ENCODE results near the gene TIMM50.

DNA sequence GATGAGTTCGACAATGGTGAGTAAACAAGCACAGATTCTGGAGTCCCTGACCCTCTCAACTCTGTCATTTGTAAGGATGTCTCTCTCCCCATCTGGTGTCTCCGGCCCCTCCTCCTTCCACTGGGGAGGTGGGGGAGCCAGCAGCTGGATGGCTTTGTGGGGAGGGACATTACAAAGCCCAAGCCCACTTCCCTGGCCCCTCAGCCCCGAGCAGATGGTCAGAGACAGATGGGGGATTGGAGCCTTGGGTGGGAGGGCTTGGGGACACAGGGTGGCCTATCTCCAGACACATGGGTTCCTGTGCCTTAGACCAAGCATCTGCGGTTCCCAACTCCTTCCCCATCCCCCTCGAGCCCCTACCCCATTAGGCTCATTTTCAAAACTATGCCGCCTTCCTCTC is 2.5 kb downstream of the TIMM50 start:
- TF ChIP-seq CTCF (IDR thresholded peaks at IDR 0.05; ENCODE audit: low read depth, low read length, missing input control): no peak
- no peak for TF ChIP-seq TAF1 (conservative IDR thresholded peaks at IDR 0.05)
- no peak for TF ChIP-seq RAD21 (IDR thresholded peaks at IDR 0.05)
- TF ChIP-seq REST (IDR thresholded peaks at IDR 0.05): no peak
- TF ChIP-seq ZBTB33 (IDR thresholded peaks at IDR 0.05): no peak
- TF ChIP-seq MAX (IDR thresholded peaks at IDR 0.05): no peak
- TF ChIP-seq GABPA (IDR thresholded peaks at IDR 0.05 in 1 of 2, conservative IDR thresholded peaks at IDR 0.05 in 1 of 2): no peak
- no peak for TF ChIP-seq FOXA1 (IDR thresholded peaks at IDR 0.05)
- no peak for TF ChIP-seq SP1 (IDR thresholded peaks at IDR 0.05)
- no peak for TF ChIP-seq EGR1 (IDR thresholded peaks at IDR 0.05; ENCODE audit: low read depth in 2 of 2)

Measured in liver (tissue), 3 donors.